ENCODE results near the gene PCNX2. TPM values are rescaled to one million over a fixed set of nuclear protein-coding genes. Genes with fewer than 3 reads are reported as not detected.

The PCNX2 gene
- total and polyA plus RNA-seq, 2 experiments from 2014 or later = 3.9 to 11.0 TPM

DNA sequence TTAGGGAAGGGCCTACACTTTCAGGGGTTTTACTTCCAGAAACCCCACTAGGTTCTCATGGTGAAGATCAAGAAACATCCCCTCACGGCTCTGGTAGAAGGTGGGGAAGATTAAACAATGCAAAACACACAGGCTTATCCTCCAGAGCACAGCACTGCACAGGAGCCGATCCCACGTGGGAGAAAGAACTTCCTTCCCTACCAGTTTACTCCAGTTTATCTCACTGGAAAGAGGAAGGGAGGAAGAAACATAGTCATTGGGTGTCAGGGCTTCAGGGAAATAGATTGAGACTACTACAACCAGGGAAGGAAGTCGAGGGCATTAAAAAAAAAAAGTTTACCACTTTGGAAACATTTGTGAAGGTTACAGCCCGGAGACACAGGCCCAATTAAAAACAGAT is 180.7 kb downstream of the PCNX2 start:
- TF ChIP-seq, protein P1, sequence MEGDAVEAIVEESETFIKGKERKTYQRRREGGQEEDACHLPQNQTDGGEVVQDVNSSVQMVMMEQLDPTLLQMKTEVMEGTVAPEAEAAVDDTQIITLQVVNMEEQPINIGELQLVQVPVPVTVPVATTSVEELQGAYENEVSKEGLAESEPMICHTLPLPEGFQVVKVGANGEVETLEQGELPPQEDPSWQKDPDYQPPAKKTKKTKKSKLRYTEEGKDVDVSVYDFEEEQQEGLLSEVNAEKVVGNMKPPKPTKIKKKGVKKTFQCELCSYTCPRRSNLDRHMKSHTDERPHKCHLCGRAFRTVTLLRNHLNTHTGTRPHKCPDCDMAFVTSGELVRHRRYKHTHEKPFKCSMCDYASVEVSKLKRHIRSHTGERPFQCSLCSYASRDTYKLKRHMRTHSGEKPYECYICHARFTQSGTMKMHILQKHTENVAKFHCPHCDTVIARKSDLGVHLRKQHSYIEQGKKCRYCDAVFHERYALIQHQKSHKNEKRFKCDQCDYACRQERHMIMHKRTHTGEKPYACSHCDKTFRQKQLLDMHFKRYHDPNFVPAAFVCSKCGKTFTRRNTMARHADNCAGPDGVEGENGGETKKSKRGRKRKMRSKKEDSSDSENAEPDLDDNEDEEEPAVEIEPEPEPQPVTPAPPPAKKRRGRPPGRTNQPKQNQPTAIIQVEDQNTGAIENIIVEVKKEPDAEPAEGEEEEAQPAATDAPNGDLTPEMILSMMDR (IDR thresholded peaks at IDR 0.05; ENCODE audit: poor library complexity) = no peak
- TF ChIP-seq EZH2phosphoT487 (IDR thresholded peaks at IDR 0.05; ENCODE audit: low read depth, severe bottlenecking, unreplicated experiment) = no peak
- TF ChIP-seq EZH2 (IDR thresholded peaks at IDR 0.05; ENCODE audit: borderline replicate concordance) = no peak

DNA sequence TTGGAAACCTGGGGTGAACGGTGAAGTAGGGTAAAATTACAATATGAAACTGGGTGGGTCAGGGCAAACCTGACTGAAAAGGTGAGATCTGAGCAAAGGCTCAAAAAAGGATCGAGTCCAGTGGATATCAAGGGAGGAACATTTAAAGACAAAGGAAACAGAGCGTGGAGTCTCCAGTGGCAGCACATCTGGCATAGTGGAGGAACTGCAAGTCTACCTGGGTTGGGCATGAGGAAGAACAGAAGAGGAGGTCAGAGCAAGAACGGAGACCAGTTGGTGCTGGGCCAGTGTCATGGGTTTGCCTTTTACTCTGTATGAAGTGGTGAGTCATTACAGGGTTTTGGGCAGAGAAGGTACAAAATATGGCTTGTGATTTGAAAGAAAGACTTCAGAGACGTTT is 181.4 kb downstream of the PCNX2 start:
- Histone ChIP-seq H3K4me1 (ENCODE audit: insufficient read depth) (peaks cover 17% of the 10 kb centered on the region), H4K20me1 (ENCODE audit: insufficient read depth, poor library complexity, severe bottlenecking) (no peaks in the 10 kb centered on the region), H3K4me2 (peak overlapping the region; percentile 63), H3K9me3 (ENCODE audit: low read depth) (peaks cover 5% of the 10 kb centered on the region), H3K9me2 (replicated peaks; ENCODE audit: insufficient read depth) (no peaks in the 10 kb centered on the region), H3K79me2 (no peaks in the 10 kb centered on the region), H3K4me3 (no peak overlapping the region), H3K27ac (peak overlapping the region; percentile 90), H3K36me3 (replicated peaks; ENCODE audit: insufficient read depth, low read depth) (no peaks in the 10 kb centered on the region), H2AFZ (no peak overlapping the region), H3K27me3 (no peaks in the 10 kb centered on the region)
- DNase-seq (ENCODE audit: low spot score) = no peak
- 73% methylated on average over 5 of the region's 5 CpGs for WGBS (ENCODE audit: low lambda C conversion rate, missing lambda C conversion rate)
- TF ChIP-seq EZH2 (IDR thresholded peaks at IDR 0.05; ENCODE audit: borderline replicate concordance) (no peak), EZH2phosphoT487 (IDR thresholded peaks at IDR 0.05; ENCODE audit: low read depth, severe bottlenecking, unreplicated experiment) (no peak)

More for the DNA sequence above, 180.7 kb downstream of the PCNX2 start:
- WGBS (ENCODE audit: low lambda C conversion rate, missing lambda C conversion rate) = 74% methylated on average over 5 of the region's 5 CpGs
- no peaks in the 10 kb centered on the region for H4K20me1 ChIP-seq (ENCODE audit: insufficient read depth, poor library complexity, severe bottlenecking)
- no peak overlapping the region for H3K27ac ChIP-seq
- no peak overlapping the region for H2AFZ ChIP-seq
- H3K4me3 ChIP-seq = no peak overlapping the region
- no peak for DNase-seq (ENCODE audit: low spot score)
- H3K9me3 ChIP-seq (ENCODE audit: low read depth) = peaks cover 5% of the 10 kb centered on the region
- no peaks in the 10 kb centered on the region for H3K9me2 ChIP-seq (replicated peaks; ENCODE audit: insufficient read depth)
- H3K79me2 ChIP-seq = no peaks in the 10 kb centered on the region
- H3K27me3 ChIP-seq = no peaks in the 10 kb centered on the region
- H3K36me3 ChIP-seq (replicated peaks; ENCODE audit: insufficient read depth, low read depth) = no peaks in the 10 kb centered on the region
- no peak overlapping the region for H3K4me2 ChIP-seq
- peaks cover 17% of the 10 kb centered on the region for H3K4me1 ChIP-seq (ENCODE audit: insufficient read depth)

DNA sequence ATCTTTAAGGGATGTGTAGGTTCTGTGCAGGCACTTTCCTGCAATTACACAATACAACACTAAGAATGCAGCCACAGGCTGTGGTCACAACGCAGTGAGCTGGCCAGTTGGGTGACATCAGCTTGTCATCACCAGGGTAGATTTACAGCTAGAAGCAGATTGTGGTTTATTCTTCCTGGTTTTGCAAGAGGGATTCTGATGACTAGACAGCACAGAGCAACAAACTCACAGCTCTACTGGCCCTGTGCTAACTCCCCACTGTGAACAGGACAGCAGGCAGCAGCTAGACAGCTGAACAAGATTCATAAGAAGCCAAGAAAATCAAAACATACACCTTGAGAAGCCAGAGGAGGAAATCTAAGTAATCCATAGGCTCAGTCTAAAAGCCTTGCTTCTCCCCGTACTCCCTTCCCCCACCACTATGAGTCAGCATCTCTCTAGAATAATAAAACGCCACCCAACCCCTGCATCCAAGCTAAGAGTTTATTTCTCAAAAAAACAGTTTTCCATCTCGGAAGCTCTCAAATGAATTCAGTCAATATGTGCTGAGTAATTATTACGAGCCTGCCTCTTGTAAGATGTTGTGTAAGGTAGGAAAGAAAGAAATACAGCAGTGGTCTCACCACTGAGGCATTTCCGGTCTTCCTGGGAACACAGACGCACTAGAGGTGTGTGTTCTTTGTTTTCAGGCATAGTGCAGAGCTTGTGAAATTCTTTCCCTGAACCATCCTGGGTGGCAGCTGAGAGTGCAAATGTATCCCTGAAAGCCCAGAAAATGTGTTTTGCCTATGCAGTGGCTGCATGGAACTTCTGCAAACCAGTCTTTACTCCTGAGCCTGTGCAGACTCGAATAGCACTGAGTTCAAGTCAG is 182.3 kb downstream of the PCNX2 start:
- peak; percentile 72 for TF ChIP-seq EZH2phosphoT487 (IDR thresholded peaks at IDR 0.05; ENCODE audit: low read depth, severe bottlenecking, unreplicated experiment)
- no peak for TF ChIP-seq EZH2 (IDR thresholded peaks at IDR 0.05; ENCODE audit: borderline replicate concordance)
- H4K20me1 ChIP-seq (ENCODE audit: insufficient read depth, poor library complexity, severe bottlenecking) = no peaks in the 10 kb centered on the region
- no peaks in the 10 kb centered on the region for H3K9me3 ChIP-seq (ENCODE audit: low read depth)
- DNase-seq (ENCODE audit: low spot score) = peak; percentile 87
- peak overlapping the region; percentile 14 for H2AFZ ChIP-seq
- no peaks in the 10 kb centered on the region for H3K36me3 ChIP-seq (replicated peaks; ENCODE audit: insufficient read depth, low read depth)
- H3K4me3 ChIP-seq = no peak overlapping the region
- H3K27me3 ChIP-seq = no peaks in the 10 kb centered on the region
- H3K27ac ChIP-seq = peak overlapping the region; percentile 90
- H3K79me2 ChIP-seq = no peaks in the 10 kb centered on the region
- H3K4me2 ChIP-seq = peak overlapping the region; percentile 63
- H3K4me1 ChIP-seq (ENCODE audit: insufficient read depth) = peaks cover 17% of the 10 kb centered on the region
- WGBS (ENCODE audit: low lambda C conversion rate, missing lambda C conversion rate) = 12% methylated on average over 8 of the region's 8 CpGs
- H3K9me2 ChIP-seq (replicated peaks; ENCODE audit: insufficient read depth) = no peaks in the 10 kb centered on the region

DNA sequence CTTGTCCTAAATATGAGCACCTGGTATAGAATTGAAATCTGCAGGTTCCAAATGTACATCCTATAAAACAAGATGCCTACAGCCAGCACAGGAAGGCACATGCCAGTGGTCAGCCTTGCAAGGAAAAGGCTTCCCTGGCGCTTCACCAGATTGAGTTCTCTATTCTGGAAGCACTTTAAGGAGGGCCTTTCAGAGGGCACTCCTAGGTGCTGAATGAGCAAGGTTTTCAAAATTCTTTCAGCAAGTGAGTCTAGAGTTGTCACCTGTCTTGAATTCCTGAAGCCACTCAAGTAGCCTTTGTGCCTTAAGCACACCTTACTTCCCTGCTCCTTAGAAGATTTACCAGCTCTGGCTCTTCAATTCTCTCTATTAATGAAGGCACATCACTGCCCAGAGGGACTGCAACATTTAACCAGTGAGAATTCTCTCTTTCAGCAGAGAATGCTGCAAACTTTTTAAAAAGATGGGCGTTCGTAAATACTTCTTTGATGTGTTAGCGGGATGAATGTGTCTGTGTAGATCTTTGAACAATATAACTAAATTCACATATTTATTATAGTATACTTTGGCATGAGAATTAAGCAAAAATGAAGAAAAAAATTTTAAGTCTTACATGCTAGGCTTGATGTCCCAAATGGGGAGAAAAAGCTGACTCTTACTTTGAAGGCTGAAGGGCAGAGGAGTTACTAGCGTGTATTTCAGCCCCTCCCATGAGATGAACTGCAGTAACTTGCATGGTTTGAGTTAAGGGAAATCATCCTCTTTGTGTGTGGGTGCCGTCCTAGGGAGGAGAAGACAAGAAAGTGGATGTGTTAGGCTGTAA is 183.1 kb downstream of the PCNX2 start:
- no peak for DNase-seq (ENCODE audit: low spot score)
- no peaks in the 10 kb centered on the region for H3K36me3 ChIP-seq (replicated peaks; ENCODE audit: insufficient read depth, low read depth)
- peaks cover 17% of the 10 kb centered on the region for H3K4me1 ChIP-seq (ENCODE audit: insufficient read depth)
- no peaks in the 10 kb centered on the region for H4K20me1 ChIP-seq (ENCODE audit: insufficient read depth, poor library complexity, severe bottlenecking)
- H3K27ac ChIP-seq = peak overlapping the region; percentile 90
- H3K4me3 ChIP-seq = no peak overlapping the region
- no peak overlapping the region for H2AFZ ChIP-seq
- H3K9me2 ChIP-seq (replicated peaks; ENCODE audit: insufficient read depth) = no peaks in the 10 kb centered on the region
- TF ChIP-seq, protein P1 (IDR thresholded peaks at IDR 0.05; ENCODE audit: poor library complexity) = no peak
- TF ChIP-seq EZH2 (IDR thresholded peaks at IDR 0.05; ENCODE audit: borderline replicate concordance) (no peak), EZH2phosphoT487 (IDR thresholded peaks at IDR 0.05; ENCODE audit: low read depth, severe bottlenecking, unreplicated experiment) (no peak)
- H3K4me2 ChIP-seq = peak overlapping the region; percentile 63
- no peaks in the 10 kb centered on the region for H3K27me3 ChIP-seq
- WGBS (ENCODE audit: low lambda C conversion rate, missing lambda C conversion rate) = 66% methylated on average over 6 of the region's 6 CpGs
- no peaks in the 10 kb centered on the region for H3K9me3 ChIP-seq (ENCODE audit: low read depth)
- H3K79me2 ChIP-seq = no peaks in the 10 kb centered on the region

Data from hepatocyte (in vitro differentiated cells).